HG02759 (cell line): Measurements from ENCODE around the gene ARID2.

Experiments
- ATAC-seq: cut with Tn5 transposase; IDR thresholded peaks from one replicate; pipeline ENCODE4 v1.9.1; 2021; ENCODE audit warnings: mild to moderate bottlenecking, moderate library complexity; ENCODE audit not compliant: unreplicated experiment

ARID2 gene

GRCh38 chr12:45928309-45928708, 198.8 kb downstream of the ARID2 start:
- ATAC-seq: no peak

- ATAC-seq: no peak
These were observed 200.9 kb downstream of the ARID2 start for GRCh38 chr12:45930369-45930768.

GRCh38 chr12:45933504-45933903, 204.0 kb downstream of the ARID2 start:
- ATAC-seq: no peak

GRCh38 chr12:45934956-45935355, 205.4 kb downstream of the ARID2 start:
- no peak for ATAC-seq

- ATAC-seq: no peak
These were observed 209.1 kb downstream of the ARID2 start for GRCh38 chr12:45938566-45938965.

- no peak for ATAC-seq
These were observed 210.3 kb downstream of the ARID2 start for GRCh38 chr12:45939759-45940158.

- ATAC-seq: no peak
These were observed 215.3 kb downstream of the ARID2 start for GRCh38 chr12:45944771-45945170.

- ATAC-seq: no peak
These were observed 216.9 kb downstream of the ARID2 start for GRCh38 chr12:45946435-45946834.

- no peak for ATAC-seq
These were observed 219.0 kb downstream of the ARID2 start for GRCh38 chr12:45948546-45948945.
